Measurements from ENCODE around the gene MLXIPL.

MLXIPL gene

DNA sequence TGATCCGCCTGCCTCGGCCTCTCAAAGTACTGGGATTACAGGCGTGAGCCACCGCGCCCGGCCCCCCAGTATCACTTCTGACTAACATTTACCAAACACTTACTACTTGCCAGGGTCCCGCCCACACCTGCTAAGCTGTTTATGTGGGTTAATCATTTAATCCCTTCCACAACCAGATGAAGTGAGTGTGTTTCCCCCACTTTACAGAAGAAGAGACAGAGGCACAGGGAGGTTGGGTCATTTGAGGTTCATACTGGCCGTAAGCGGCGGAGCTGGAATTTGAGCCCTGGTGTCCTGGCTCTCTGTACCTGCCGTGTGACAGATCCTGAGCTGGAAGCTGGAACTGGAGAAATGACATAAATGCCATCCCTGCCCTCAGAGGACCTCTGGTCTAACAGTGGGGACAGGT is 28.2 kb upstream of the MLXIPL start:
- TF ChIP-seq, protein P1, sequence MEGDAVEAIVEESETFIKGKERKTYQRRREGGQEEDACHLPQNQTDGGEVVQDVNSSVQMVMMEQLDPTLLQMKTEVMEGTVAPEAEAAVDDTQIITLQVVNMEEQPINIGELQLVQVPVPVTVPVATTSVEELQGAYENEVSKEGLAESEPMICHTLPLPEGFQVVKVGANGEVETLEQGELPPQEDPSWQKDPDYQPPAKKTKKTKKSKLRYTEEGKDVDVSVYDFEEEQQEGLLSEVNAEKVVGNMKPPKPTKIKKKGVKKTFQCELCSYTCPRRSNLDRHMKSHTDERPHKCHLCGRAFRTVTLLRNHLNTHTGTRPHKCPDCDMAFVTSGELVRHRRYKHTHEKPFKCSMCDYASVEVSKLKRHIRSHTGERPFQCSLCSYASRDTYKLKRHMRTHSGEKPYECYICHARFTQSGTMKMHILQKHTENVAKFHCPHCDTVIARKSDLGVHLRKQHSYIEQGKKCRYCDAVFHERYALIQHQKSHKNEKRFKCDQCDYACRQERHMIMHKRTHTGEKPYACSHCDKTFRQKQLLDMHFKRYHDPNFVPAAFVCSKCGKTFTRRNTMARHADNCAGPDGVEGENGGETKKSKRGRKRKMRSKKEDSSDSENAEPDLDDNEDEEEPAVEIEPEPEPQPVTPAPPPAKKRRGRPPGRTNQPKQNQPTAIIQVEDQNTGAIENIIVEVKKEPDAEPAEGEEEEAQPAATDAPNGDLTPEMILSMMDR (IDR thresholded peaks at IDR 0.05; ENCODE audit: insufficient read depth, low read length, missing control alignments) = no peak
- H3K4me3 ChIP-seq (ENCODE audit: low read depth, low read length) = no peak overlapping the region
- ChIA-PET POLR2A (no interaction called here), CTCF (interaction anchor here (1.4 to 1.8 kb wide), 4 partner anchors 12 to 45 kb away, joined by 4 to 6 read pairs (median 5); no protein-coding TSS in a partner anchor)
- no peak for DNase-seq (ENCODE audit: low read depth, low spot score)

DNA sequence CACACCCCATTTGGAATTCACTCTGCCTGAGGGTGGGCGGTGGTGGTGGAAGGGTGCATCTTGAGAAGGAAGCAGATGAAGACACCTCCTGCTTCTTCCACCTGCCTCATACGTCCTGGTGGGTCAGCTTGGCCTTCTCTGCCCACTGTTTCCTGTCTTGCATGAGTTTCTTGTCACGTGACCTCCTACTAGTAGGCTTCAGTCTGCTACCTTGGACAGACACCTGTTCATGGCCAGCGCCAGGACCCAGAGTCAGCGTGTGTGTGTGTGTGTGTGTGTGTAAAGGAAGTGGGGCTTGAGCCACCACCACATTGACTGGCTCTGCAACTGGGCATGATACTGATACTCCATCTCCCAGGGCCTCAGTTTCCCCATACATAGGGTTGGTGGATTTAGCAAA is 26.2 kb upstream of the MLXIPL start:
- DNase-seq (ENCODE audit: low read depth, low spot score) = no peak
- CTCF ChIA-PET = no interaction called here
- TF ChIP-seq, protein P1 (IDR thresholded peaks at IDR 0.05; ENCODE audit: insufficient read depth, low read length, missing control alignments) = no peak
- POLR2A ChIA-PET = no interaction called here
- no peak overlapping the region for H3K4me3 ChIP-seq (ENCODE audit: low read depth, low read length)

- ChIA-PET POLR2A (no interaction called here), CTCF (no interaction called here)
- TF ChIP-seq, protein P1 (IDR thresholded peaks at IDR 0.05; ENCODE audit: insufficient read depth, low read length, missing control alignments) = no peak
- H3K4me3 ChIP-seq (ENCODE audit: low read depth, low read length) = no peak overlapping the region
- DNase-seq (ENCODE audit: low read depth, low spot score) = no peak
Measured at GRCh38 chr7:73649576-73649975, 25.3 kb upstream of the MLXIPL start.

DNA sequence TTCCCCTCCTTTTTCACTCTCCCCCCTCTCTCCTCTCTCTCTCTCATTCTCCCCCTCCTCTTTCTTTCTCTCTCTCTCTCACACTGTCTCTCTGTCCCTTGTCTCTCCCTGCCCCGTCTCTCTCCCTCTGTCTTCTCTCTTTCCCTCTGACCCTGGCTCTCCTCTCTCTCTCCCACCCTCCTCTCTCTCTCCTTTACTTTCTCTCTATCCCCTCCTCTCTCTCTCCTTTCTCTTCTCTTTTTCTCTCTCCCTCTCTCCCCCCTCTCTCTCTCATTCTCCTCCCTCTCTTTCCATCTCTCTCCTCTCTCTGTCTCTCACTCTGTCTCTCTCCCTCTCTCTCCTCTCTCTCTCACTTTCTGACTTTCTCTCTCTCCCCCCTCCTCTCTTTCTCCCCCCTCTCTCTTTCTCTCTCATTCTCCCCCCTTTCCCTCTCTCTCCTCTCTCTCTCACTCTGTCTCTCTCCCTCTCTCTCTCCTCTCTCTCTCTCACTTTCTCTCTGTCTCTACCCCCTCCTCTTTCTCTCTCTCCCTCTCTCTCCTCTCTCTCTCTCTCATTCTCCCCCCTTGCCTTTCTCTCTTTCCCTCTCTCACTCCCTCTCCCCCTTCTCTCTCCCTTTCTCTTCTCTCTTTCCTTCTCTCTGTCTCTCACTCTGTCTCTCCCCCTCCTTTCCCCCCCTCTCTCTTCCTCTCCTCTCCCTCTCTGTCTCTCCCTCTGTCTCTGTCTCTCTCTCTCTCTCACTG is 24.4 kb upstream of the MLXIPL start:
- TF ChIP-seq, protein P1 (IDR thresholded peaks at IDR 0.05; ENCODE audit: insufficient read depth, low read length, missing control alignments) = no peak
- no peak overlapping the region for H3K4me3 ChIP-seq (ENCODE audit: low read depth, low read length)
- no peak for DNase-seq (ENCODE audit: low read depth, low spot score)
- POLR2A ChIA-PET = no interaction called here
- CTCF ChIA-PET = no interaction called here

- no peak for DNase-seq (ENCODE audit: low read depth, low spot score)
- peak overlapping the region; percentile 29; the same call in 1 of the 2 replicates for H3K4me3 ChIP-seq (ENCODE audit: low read depth, low read length)
- TF ChIP-seq, protein P1 (IDR thresholded peaks at IDR 0.05; ENCODE audit: insufficient read depth, low read length, missing control alignments) = peak; percentile 3
- ChIA-PET POLR2A (no interaction called here), CTCF (interaction anchor here (0.6 kb wide), 1 partner anchor 21 kb away, joined by 4 read pairs; no protein-coding TSS in a partner anchor)
Measured at GRCh38 chr7:73647725-73648592, 23.6 kb upstream of the MLXIPL start.

Measured in AG04449 (cell line).